Measurements from ENCODE around the gene AGA.

AGA gene

GRCh38 chr4:177384856-177385397, 57.3 kb downstream of the AGA start:
- TF ChIP-seq Cebpa-rat (IDR thresholded peaks at IDR 0.05): no peak
- no peaks in the 10 kb centered on the region for H3K27me3 ChIP-seq

GRCh38 chr4:177381762-177382310, 60.4 kb downstream of the AGA start:
- no peak for TF ChIP-seq Cebpa-rat (IDR thresholded peaks at IDR 0.05)

More at GRCh38 chr4:177384856-177385397, 57.3 kb downstream of the AGA start:
- H3K4me2 ChIP-seq: no peak overlapping the region
- H3K36me3 ChIP-seq: no peaks in the 10 kb centered on the region
- no peak overlapping the region for H3K9ac ChIP-seq
- H3K27ac ChIP-seq: no peak overlapping the region
- H4K20me1 ChIP-seq: no peaks in the 10 kb centered on the region
- H3K9me3 ChIP-seq (replicated peaks in 1 of 11): peaks cover 0 to 9% (median 0%) of the 10 kb centered on the region in 11 experiments; a peak in 5 of 22 replicates
- H3K4me1 ChIP-seq: no peaks in the 10 kb centered on the region
- H3K4me3 ChIP-seq: no peak overlapping the region

More at GRCh38 chr4:177381762-177382310, 60.4 kb downstream of the AGA start:
- no peaks in the 10 kb centered on the region for H4K20me1 ChIP-seq
- no peaks in the 10 kb centered on the region for H3K36me3 ChIP-seq
- no peaks in the 10 kb centered on the region for H3K27me3 ChIP-seq
- no peak overlapping the region for H3K4me2 ChIP-seq
- H3K9ac ChIP-seq: no peak overlapping the region
- peaks cover 0 to 9% (median 0%) of the 10 kb centered on the region in 11 experiments; a peak in 5 of 22 replicates for H3K9me3 ChIP-seq (replicated peaks in 1 of 11)
- H3K4me1 ChIP-seq: no peaks in the 10 kb centered on the region
- H3K27ac ChIP-seq: no peak overlapping the region
- H3K4me3 ChIP-seq: no peak overlapping the region
